T-helper 17 cell (primary cell): Measurements from ENCODE around the gene RAC2. TPM values are rescaled to one million over a fixed set of nuclear protein-coding genes. Genes with fewer than 3 reads are reported as not detected.

Experiments
- ATAC-seq: fragments of 150-1000 bp; cut with Tn5 transposase; 2 replicates; pipeline ENCODE4 v1.10.0; 2021; ENCODE audit warnings: mild to moderate bottlenecking, moderate library complexity
- DNase-seq, 3 donors: peaks; one replicate each; pipeline versions ENCODE4 v3.0.0 to v3.0.0-alpha.2; 2020 to 2021
- H3K9me3 ChIP-seq: one replicate; pipeline ENCODE4 v1.7.0; 2013; ENCODE audit warnings: low read length, mild to moderate bottlenecking; ENCODE audit not compliant: control insufficient read depth, poor library complexity, severe bottlenecking
- H3K27ac Mint-ChIP-seq: one replicate; pipeline ENCODE4 v1.8.0; 2022; ENCODE audit warnings: mild to moderate bottlenecking, moderate library complexity, mixed read lengths
- H3K27me3 Mint-ChIP-seq: one replicate; pipeline ENCODE4 v1.8.0; 2022; ENCODE audit warnings: mixed read lengths
- H3K36me3 Mint-ChIP-seq: one replicate; pipeline ENCODE4 v1.8.0; 2022; ENCODE audit warnings: low read depth, mixed read lengths
- H3K4me1 Mint-ChIP-seq: one replicate; pipeline ENCODE4 v1.8.0; 2022; ENCODE audit warnings: mild to moderate bottlenecking, mixed read lengths
- H3K4me3 Mint-ChIP-seq: one replicate; pipeline ENCODE4 v1.8.0; 2022; ENCODE audit warnings: mild to moderate bottlenecking, moderate library complexity, mixed read lengths
- total RNA-seq, 4 donors: library from RNA in 2 of 4; stranded (reverse) in 2 of 4; gene quantifications; one replicate each; pipeline ENCODE4 v1.2.3 and lab custom pipeline; 2022 to 2026

The RAC2 gene
- 100 to 1,000 TPM; 297 to 478 TPM for total RNA-seq
- total RNA-seq (lab: John Stamatoyannopoulos, UW) = 92.7 to 182 reads per million in 2 donors

DNA sequence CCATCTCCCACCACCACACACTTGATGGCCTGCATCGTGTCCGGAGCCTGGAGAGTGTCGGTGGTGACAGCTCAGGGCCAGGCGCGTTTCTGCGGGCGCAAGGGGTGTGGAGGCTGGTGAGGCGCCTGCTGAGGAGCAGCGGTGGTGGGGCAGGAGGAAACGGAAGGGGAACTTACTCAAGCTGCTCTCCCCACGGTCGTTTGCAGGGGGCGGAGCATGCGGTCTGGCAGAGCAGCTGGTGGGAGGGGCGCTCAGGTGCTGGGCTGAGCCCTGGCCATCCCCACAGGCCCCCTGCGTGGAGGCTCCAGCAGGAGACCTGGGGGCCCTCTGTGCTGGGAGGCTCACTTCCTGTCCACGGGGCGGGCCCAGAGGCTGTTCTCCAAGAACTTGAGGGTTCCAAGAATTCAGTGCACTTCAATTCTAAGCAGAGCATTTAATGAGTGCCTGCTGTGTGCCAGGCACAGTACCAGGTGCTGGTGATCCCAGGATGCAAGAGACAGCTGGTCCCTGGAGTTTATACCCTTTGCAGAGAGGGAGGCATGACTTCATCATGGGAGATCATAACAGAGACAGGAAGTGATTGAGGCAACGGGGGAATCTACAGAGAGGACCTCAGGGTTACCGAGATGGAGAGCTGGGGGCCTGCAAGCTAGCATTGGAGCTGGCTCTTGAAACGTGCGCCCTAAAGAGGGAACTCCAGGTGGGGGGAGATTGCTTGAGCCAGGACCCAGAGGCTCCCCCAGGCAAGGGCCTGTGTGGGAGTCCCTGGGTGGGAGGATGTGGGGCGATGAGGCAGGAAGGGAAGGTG is at the start of gene RAC2:
Gene RAC2, minus strand, starts transcription at position 156 of the 808 bp plus-strand sequence. Its CDS starts 121 bp downstream, at position 35.
- peak within 1 kb of the TSS; percentile 96 for H3K4me3 Mint-ChIP-seq
- H3K27me3 Mint-ChIP-seq = no peaks in the 10 kb centered on the region
- peaks cover 43% of the 10 kb centered on the region for H3K4me1 Mint-ChIP-seq
- ATAC-seq = peak; percentile 70
- no peaks in the 10 kb centered on the region for H3K9me3 ChIP-seq
- H3K27ac Mint-ChIP-seq = peak within 1 kb of the TSS; percentile 97
- DNase-seq = peak; percentile 71 to 83 (median 81)
- peaks cover 10% of the 10 kb centered on the region for H3K36me3 Mint-ChIP-seq

DNA sequence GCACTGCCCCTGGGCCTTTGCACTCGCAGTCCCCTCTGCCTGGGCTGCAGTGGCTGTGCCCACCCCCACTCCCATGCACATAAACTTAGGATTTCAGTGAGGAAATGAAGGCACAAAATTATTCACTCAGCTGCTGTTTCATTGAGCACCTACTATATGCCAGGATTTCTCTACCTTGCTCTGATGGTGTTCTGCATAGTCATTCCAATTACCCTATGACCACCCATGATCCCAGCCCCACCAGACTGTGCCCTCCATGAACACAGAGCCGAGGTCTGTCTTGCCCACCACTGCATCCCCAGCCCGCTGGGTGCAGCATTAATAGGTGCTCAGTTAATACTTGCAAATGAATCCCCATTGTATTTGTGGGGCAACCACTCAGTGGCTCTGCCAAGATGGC is 49.1 kb upstream of the RAC2 start:
- peak overlapping the region; percentile 41 for H3K27ac Mint-ChIP-seq
- peaks cover 6% of the 10 kb centered on the region for H3K36me3 Mint-ChIP-seq
- H3K4me3 Mint-ChIP-seq = no peak overlapping the region
- H3K9me3 ChIP-seq = no peaks in the 10 kb centered on the region
- no peaks in the 10 kb centered on the region for H3K27me3 Mint-ChIP-seq
- peaks cover 49% of the 10 kb centered on the region for H3K4me1 Mint-ChIP-seq
- ATAC-seq (no peak), DNase-seq (no peak)

DNA sequence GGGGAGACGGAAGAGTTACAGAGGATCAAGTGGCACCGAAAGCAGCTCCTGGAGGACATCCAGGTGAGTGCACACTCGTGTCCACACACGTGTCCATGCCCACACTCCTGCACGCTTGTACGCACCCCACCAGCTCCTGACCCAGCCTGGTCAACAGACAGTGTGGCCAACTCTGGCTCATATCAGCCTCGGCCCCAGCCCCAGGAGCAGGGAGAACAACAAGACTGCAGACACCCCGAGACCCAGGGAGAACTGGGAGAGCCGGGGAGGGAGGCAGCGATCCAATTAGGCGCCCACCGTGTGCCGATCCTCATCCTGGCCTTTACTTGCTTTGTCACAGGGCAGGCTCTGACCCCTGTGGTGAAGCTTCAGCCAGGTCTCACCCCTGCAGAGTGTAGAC is 48.6 kb upstream of the RAC2 start:
- H3K9me3 ChIP-seq = no peaks in the 10 kb centered on the region
- ATAC-seq (no peak), DNase-seq (no peak)
- Mint-ChIP-seq H3K4me1 (peaks cover 47% of the 10 kb centered on the region), H3K27ac (peak overlapping the region; percentile 49), H3K27me3 (no peaks in the 10 kb centered on the region), H3K36me3 (peaks cover 5% of the 10 kb centered on the region), H3K4me3 (no peak overlapping the region)

DNA sequence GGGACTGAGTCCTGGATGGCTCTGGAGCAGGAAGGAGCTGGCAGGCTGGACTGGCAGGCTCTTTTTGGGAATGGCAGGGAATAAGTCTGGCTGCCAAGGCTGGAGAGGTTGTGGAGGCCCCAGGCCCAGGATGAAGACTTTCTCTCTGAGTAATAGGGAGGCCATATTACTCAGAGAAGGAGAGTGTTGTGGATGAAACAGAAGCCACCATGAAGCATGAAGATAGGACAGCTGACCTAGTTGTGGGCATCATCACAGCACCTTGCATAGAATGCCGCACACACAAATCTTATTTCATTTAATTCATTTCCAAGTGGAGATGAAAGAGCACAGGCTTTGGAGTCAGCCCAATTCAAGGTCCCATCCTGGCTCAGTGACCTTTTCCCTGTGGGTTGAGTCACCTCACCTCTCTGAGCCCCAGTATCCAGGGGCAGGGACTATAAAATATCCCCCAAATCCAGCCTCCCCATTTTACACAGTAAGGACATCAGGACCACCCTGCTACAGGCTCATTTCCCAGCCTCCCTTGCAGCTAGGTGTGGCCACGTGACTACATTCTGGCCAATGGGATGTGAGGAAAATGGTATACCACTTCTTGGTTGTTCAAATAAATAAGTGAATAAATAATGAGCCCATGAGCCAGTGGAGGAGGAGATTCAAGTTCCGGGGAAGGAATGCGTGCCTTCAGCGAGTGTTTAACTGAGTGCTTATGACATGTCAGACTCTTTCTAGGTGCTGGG is 47.7 kb upstream of the RAC2 start:
- no peaks in the 10 kb centered on the region for H3K9me3 ChIP-seq
- Mint-ChIP-seq H3K27ac (peak overlapping the region; percentile 49), H3K4me3 (peak overlapping the region; percentile 51), H3K36me3 (peaks cover 6% of the 10 kb centered on the region), H3K27me3 (no peaks in the 10 kb centered on the region), H3K4me1 (peaks cover 56% of the 10 kb centered on the region)
- DNase-seq (no peak), ATAC-seq (no peak)

DNA sequence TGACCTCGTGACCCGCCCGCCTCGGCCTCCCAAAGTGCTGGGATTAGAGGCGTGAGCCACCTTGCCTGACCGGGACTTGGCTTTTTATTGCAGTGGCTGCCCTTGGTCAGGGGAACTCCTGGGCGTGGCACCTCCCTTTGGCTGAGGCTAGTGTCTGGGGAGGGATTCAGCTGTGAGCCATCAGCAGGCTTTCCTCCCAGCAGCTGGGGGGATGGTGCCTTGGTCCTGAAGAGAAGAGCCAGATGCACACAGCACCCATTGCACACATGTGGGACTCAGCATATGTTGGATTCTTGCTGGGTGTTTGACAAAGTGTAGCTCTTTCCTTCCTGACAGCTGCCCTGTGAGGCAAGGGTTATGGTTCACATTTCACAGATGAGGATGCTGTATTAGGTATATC is 46.7 kb upstream of the RAC2 start:
- H3K27me3 Mint-ChIP-seq = no peaks in the 10 kb centered on the region
- H3K36me3 Mint-ChIP-seq = peaks cover 8% of the 10 kb centered on the region
- H3K4me3 Mint-ChIP-seq = no peak overlapping the region
- no peaks in the 10 kb centered on the region for H3K9me3 ChIP-seq
- H3K4me1 Mint-ChIP-seq = peaks cover 64% of the 10 kb centered on the region
- peak overlapping the region; percentile 61 for H3K27ac Mint-ChIP-seq
- ATAC-seq (no peak), DNase-seq (no peak)

DNA sequence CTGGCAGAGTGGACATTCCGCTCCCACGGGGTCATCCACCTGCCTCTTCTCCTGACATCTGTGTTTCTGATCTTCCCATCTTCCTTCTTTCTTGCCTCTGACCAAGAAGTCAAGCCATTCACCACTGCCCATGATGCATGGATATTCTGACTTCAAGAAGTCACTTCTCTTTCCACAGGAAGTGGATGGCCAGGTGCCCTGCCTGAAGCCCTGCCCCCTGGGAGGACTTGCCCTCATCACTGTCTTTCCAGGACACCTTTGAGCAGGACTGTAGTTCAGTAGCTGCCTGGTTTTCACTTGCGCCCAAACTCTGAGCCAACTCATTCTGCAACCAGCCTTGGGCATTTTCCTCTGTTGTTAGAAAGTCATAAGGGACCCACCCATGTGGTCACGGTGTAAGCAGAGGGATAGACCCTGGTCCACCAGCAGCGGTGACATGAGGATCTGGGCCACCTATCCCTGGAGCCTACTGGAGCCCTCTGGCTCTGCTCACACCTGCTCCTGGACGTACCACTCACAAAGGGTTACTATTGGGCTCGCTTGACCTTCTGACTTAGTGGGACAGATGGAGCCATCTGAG is 45.2 kb upstream of the RAC2 start:
- DNase-seq (no peak), ATAC-seq (no peak)
- H3K4me3 Mint-ChIP-seq = no peak overlapping the region
- peaks cover 10% of the 10 kb centered on the region for H3K36me3 Mint-ChIP-seq
- H3K9me3 ChIP-seq = no peaks in the 10 kb centered on the region
- peak overlapping the region; percentile 45 for H3K27ac Mint-ChIP-seq
- peaks cover 64% of the 10 kb centered on the region for H3K4me1 Mint-ChIP-seq
- H3K27me3 Mint-ChIP-seq = no peaks in the 10 kb centered on the region

DNA sequence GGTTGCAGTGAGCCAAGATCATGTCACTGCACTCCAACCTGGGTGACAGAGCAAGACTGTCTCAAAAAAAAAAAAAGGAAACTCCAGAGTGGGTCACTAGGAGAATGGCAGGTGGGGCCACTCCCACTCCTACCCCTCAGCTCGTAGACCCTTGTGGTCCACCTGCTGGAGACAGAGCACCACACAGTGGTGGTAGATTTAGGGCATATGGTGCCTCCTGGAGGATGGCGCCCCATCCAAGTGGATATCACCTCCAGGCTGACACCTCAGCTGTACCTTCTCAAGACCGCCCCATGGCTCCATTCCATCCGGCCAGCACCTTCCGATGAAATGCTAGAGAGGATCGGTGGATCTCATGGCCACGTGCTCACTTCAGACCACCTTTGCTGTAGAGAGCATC is 44.5 kb upstream of the RAC2 start:
- no peak for DNase-seq
- peaks cover 10% of the 10 kb centered on the region for H3K36me3 Mint-ChIP-seq
- no peaks in the 10 kb centered on the region for H3K27me3 Mint-ChIP-seq

DNA sequence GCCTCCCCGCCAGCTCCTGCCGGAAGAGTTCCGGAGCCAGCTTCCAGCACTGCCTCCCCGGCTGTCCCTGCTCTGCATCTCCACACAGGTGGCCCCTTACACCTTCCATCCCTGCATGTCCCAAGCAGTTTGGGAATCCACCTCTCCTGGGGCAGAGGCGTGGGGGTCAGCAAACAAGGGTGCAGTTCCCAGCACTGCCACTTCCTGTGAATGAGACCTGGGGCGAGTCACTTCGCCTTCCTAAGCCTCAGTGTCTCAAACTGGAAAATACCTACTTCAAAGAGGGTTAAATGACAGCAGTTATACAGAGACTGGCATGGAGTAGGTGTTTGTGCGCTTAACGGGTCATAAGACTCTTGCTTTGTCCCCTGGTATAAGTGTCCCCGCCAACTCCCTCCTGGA is 43.5 kb upstream of the RAC2 start:
- no peak for DNase-seq
- ATAC-seq = no peak
- no peaks in the 10 kb centered on the region for H3K27me3 Mint-ChIP-seq
- H3K36me3 Mint-ChIP-seq = peaks cover 8% of the 10 kb centered on the region
- H3K4me1 Mint-ChIP-seq = peaks cover 63% of the 10 kb centered on the region
- no peak overlapping the region for H3K27ac Mint-ChIP-seq
- H3K4me3 Mint-ChIP-seq = no peak overlapping the region
- no peaks in the 10 kb centered on the region for H3K9me3 ChIP-seq

More for the DNA sequence above, 44.5 kb upstream of the RAC2 start:
- Mint-ChIP-seq H3K4me1 (peaks cover 63% of the 10 kb centered on the region), H3K4me3 (no peak overlapping the region), H3K27ac (peak overlapping the region; percentile 14)
- no peaks in the 10 kb centered on the region for H3K9me3 ChIP-seq
- no peak for ATAC-seq

DNA sequence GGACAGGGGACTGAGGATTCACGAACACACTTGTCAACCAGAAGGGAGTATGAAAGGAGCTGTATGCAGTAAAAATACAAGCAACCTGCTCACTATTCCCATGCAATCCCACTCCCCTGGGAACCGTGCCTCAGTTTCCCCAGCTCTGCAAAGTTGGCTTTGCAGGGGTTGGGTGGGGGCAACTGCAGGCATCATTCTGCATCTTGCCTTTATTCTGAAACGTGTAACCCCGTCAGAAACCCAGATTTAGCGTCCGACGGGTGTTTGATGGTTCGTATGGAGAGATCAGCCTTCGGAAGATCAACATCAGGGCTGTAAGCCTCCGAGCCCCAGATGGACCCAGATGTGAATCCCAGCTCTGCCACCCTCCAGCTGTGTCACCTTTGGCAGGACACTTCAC is 41.9 kb upstream of the RAC2 start:
- H3K4me1 Mint-ChIP-seq = peaks cover 60% of the 10 kb centered on the region
- H3K4me3 Mint-ChIP-seq = peak overlapping the region; percentile 99
- DNase-seq (no peak), ATAC-seq (no peak)
- peaks cover 12% of the 10 kb centered on the region for H3K36me3 Mint-ChIP-seq
- no peaks in the 10 kb centered on the region for H3K27me3 Mint-ChIP-seq
- H3K27ac Mint-ChIP-seq = no peak overlapping the region
- no peaks in the 10 kb centered on the region for H3K9me3 ChIP-seq

DNA sequence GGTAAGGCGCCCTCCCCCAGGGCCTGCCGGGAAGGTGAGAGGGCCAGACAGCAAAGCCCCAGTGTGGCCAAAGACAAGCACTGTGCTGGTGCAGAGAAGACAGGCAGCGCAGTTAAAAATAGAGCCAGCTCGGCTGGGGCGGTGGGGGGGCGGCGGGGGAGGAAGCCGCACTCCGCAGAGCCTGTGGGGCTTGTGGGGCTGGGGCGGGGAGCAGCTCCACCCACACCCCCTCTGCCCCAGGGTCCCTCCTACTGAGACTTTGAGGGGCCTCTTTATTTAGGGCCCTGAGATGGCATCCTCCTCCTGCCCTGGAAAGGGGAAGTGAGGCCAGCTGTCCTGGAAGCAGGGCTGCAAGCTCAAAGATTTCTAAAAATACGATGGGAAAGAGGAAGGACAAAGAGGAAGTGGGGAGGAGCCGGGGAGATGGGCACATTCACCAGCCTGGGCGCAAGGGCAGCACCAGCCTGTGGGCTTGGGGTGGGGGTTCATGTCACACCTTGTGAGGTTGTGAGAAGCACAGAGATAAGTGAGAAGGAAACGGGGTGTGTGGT is 40.8 kb upstream of the RAC2 start:
- H3K27me3 Mint-ChIP-seq = no peaks in the 10 kb centered on the region
- H3K4me3 Mint-ChIP-seq = peak overlapping the region; percentile 99
- H3K4me1 Mint-ChIP-seq = peaks cover 54% of the 10 kb centered on the region
- ATAC-seq = peak; percentile 56
- peak in 2 of 3 donors; percentile 28 to 43 for DNase-seq
- peak overlapping the region; percentile 100 for H3K27ac Mint-ChIP-seq
- no peaks in the 10 kb centered on the region for H3K9me3 ChIP-seq
- H3K36me3 Mint-ChIP-seq = peaks cover 12% of the 10 kb centered on the region

DNA sequence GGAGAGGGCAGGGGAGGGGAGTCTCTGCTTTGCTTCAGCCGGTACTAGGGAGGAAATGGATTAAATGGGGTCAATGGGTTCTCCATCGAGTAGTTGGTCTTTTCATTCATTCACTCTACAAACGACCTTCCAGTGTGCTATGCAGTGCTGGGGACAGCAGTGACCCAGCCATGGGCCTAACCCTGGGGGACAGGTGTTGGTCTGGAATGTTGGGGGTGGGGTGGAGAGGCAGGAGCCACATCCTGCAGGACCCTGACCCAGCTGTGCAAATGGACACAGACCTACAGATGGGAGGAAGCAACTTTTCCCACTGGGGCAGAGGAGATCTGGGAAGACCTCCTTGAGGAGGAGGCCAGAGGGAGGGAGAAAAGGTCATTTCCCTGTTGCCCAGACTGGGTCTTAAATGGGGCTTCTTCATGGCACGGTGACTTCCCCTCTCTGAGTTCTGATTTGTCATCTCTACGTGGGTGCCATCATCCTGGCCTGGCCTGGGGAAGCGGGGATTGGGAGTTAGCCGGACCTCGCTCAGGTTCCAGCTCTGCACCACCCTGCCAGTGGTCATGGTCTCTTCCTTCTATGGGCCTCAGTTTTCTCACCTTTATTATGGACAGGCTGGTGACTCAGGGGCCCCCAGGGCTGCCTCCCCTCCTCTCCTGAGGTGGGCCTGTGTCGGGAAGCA is 40.2 kb upstream of the RAC2 start:
- H3K9me3 ChIP-seq = no peaks in the 10 kb centered on the region
- no peak for ATAC-seq
- no peak for DNase-seq
- H3K36me3 Mint-ChIP-seq = peaks cover 12% of the 10 kb centered on the region
- peak overlapping the region; percentile 99 for H3K4me3 Mint-ChIP-seq
- H3K27ac Mint-ChIP-seq = peak overlapping the region; percentile 100
- H3K27me3 Mint-ChIP-seq = no peaks in the 10 kb centered on the region
- H3K4me1 Mint-ChIP-seq = peaks cover 49% of the 10 kb centered on the region

DNA sequence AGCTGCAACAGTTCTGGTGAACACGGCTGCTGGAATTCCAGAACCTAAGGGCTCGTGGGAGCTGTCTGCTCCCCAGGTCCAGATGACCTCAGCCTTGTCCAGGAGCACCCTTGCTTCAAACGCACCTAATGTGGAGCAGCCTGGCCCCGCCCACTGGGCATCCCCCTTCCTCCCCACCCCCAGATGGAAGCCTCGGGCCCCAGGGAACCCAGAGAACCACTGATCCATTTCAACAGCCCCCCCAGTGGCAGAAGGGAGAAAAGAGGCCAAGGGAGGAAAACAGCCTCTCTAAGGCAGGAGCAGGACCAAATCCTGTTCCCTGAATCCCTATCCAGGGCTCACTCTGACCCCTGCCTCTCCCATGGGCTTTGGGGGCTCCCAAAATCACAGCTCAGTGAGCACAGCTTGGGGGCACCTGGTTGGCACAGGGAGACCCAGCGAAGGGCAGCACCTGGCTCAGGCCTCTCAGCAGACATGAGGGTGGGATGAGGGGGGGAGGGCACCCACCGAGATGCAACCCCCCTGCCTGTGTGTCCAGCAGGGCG is 39.4 kb upstream of the RAC2 start:
- DNase-seq (peak; percentile 39 to 59 (median 50)), ATAC-seq (peak; percentile 63)
- peaks cover 12% of the 10 kb centered on the region for H3K36me3 Mint-ChIP-seq
- H3K27ac Mint-ChIP-seq = peak overlapping the region; percentile 100
- H3K9me3 ChIP-seq = no peaks in the 10 kb centered on the region
- peak overlapping the region; percentile 99 for H3K4me3 Mint-ChIP-seq
- H3K4me1 Mint-ChIP-seq = peaks cover 48% of the 10 kb centered on the region
- no peaks in the 10 kb centered on the region for H3K27me3 Mint-ChIP-seq
